MCF 10A (cell line): ENCODE measurements around the gene FLVCR1. TPM values are rescaled to one million over a fixed set of nuclear protein-coding genes. Genes with fewer than 3 reads are reported as not detected.

ENCODE experiments used
- BruUV-seq: library from RNA; stranded (reverse); fragments of 400-500 nt; replicated peaks from 2 replicates; lab custom pipeline; 2021; lab: Mats Ljungman, UMichigan
- CTCF ChIA-PET: fragments of 300-600 bp; sonication (Branson Sonifier 250); formaldehyde crosslinking; extraction: SDS; loops from one replicate; lab custom pipeline; 2021; ENCODE audit warnings: antibody characterized with exemption, inconsistent platforms; lab: Yijun Ruan, JAX
- POLR2A ChIA-PET: fragments of 300-600, 350-650 bp; sonication (Branson Sonifier 250); formaldehyde crosslinking; extraction: SDS; loops from one replicate; lab custom pipeline; 2020; ENCODE audit warnings: antibody characterized with exemption, inconsistent platforms; lab: Yijun Ruan, JAX
- DNase-seq: peaks from one replicate; pipeline ENCODE4 v3.0.0-alpha.2; 2018; ENCODE audit not compliant: unreplicated experiment
- H3K27ac Mint-ChIP-seq: one replicate; pipeline ENCODE4 v1.8.0; 2022; ENCODE audit warnings: mild to moderate bottlenecking, low read depth, mixed read lengths; ENCODE audit not compliant: unreplicated experiment
- H3K27me3 Mint-ChIP-seq: one replicate; pipeline ENCODE4 v1.8.0; 2022; ENCODE audit warnings: mixed read lengths; ENCODE audit not compliant: insufficient read depth, unreplicated experiment
- H3K36me3 Mint-ChIP-seq: one replicate; pipeline ENCODE4 v1.8.0; 2022; ENCODE audit warnings: mild to moderate bottlenecking, moderate library complexity, mixed read lengths; ENCODE audit not compliant: insufficient read depth, unreplicated experiment
- H3K4me1 Mint-ChIP-seq: one replicate; pipeline ENCODE4 v1.8.0; 2022; ENCODE audit warnings: mixed read lengths; ENCODE audit not compliant: insufficient read depth, unreplicated experiment
- H3K4me3 Mint-ChIP-seq: one replicate; pipeline ENCODE4 v1.8.0; 2022; ENCODE audit warnings: mild to moderate bottlenecking, moderate library complexity, mixed read lengths; ENCODE audit not compliant: unreplicated experiment
- H3K9me3 Mint-ChIP-seq: one replicate; pipeline ENCODE4 v1.8.0; 2022; ENCODE audit warnings: mixed read lengths; ENCODE audit not compliant: unreplicated experiment
- intact Hi-C: fragments of 100-400 bp; cut with micrococcal nuclease; formaldehyde crosslinking; loops from 2 replicates; pipeline ENCODE4 v1.14.1; 2022
- total RNA-seq: library from RNA; stranded (reverse); gene quantifications from 2 replicates; pipeline ENCODE4 v1.2.3, GENCODE V29; 2022
- TF ChIP-seq, protein P1 (sequence below): fragments of 200-600 bp; IDR thresholded peaks from one replicate; pipeline ENCODE4 v1.8.0; 2022; ENCODE audit warnings: antibody characterized with exemption, mild to moderate bottlenecking; ENCODE audit not compliant: unreplicated experiment

FLVCR1 gene
- total RNA-seq, 1 experiment from 2014 or later, result 16.5 TPM

DNA sequence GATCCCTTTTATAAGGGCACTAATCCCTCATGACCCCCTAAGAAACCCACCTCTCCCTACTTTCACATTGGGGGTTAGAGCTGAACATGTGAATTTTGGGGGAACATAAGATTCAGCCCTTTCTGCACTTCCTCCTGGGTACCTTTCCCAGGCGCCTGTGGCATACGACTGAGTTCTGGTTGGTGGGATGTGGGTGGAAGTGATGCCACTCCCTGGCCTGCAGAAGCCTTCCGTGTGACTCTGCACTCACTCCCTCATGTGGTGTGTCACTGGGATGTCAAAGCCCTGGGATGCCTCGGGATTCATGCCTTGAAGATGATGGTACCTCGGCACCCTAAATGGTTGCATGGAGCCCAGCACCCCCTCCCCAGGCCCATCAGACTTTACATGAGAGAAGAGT, 63.9 kb downstream of the FLVCR1 start:
- ChIA-PET POLR2A (interaction anchor here (1.2 kb wide), 1 partner anchor 18 kb away, joined by 6 read pairs; no protein-coding TSS in a partner anchor), CTCF (interaction anchor here (0.6 to 2.0 kb wide), 5 partner anchors 20 to 1466 kb away, joined by 3 to 6 read pairs (median 3); no protein-coding TSS in a partner anchor)
- intact Hi-C loops, result no loop called here
- no peaks in the 10 kb centered on the region for H3K36me3 Mint-ChIP-seq
- H3K27me3 Mint-ChIP-seq, result peaks cover 11% of the 10 kb centered on the region
- DNase-seq, result no peak
- no peak overlapping the region for H3K4me3 Mint-ChIP-seq
- no TSS peak for BruUV-seq
- TF ChIP-seq, protein P1, sequence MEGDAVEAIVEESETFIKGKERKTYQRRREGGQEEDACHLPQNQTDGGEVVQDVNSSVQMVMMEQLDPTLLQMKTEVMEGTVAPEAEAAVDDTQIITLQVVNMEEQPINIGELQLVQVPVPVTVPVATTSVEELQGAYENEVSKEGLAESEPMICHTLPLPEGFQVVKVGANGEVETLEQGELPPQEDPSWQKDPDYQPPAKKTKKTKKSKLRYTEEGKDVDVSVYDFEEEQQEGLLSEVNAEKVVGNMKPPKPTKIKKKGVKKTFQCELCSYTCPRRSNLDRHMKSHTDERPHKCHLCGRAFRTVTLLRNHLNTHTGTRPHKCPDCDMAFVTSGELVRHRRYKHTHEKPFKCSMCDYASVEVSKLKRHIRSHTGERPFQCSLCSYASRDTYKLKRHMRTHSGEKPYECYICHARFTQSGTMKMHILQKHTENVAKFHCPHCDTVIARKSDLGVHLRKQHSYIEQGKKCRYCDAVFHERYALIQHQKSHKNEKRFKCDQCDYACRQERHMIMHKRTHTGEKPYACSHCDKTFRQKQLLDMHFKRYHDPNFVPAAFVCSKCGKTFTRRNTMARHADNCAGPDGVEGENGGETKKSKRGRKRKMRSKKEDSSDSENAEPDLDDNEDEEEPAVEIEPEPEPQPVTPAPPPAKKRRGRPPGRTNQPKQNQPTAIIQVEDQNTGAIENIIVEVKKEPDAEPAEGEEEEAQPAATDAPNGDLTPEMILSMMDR, result no peak
- H3K9me3 Mint-ChIP-seq, result no peaks in the 10 kb centered on the region
- H3K4me1 Mint-ChIP-seq, result peaks cover 2% of the 10 kb centered on the region
- no peak overlapping the region for H3K27ac Mint-ChIP-seq

DNA sequence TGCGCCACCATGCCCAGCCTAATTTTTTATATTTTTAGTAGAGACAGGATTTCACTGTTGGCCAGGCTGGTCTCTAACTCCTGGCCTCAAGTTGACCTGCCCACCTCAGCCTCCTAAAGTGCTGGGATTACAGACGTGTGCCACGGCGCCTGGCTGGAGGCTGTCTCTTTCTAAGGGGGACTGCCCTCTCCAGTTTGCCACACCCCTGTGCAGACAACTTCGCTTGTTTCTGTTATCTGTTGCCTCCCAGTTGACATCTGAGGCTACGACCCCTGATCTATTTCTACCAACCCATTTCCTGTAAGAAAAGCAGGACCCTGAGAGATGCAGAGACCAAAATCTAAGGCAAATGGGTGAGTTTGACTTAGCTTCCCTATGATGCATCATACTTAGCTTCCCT, 68.3 kb downstream of the FLVCR1 start:
- ChIA-PET CTCF (interaction anchor here (0.6 kb wide), 3 partner anchors 8 to 313 kb away, joined by 3 to 6 read pairs (median 3); partner anchors contain the start of gene VASH2), POLR2A (interaction anchor here (0.6 kb wide), 1 partner anchor 456 kb away, joined by 3 read pairs; no protein-coding TSS in a partner anchor)
- H3K4me1 Mint-ChIP-seq, result no peaks in the 10 kb centered on the region
- TF ChIP-seq, protein P1, result no peak
- no peak overlapping the region for H3K4me3 Mint-ChIP-seq
- intact Hi-C loops, result no loop called here
- H3K27me3 Mint-ChIP-seq, result peaks cover 11% of the 10 kb centered on the region
- DNase-seq, result no peak
- H3K27ac Mint-ChIP-seq, result no peak overlapping the region
- no peaks in the 10 kb centered on the region for H3K36me3 Mint-ChIP-seq
- no peaks in the 10 kb centered on the region for H3K9me3 Mint-ChIP-seq
- no TSS peak for BruUV-seq

DNA sequence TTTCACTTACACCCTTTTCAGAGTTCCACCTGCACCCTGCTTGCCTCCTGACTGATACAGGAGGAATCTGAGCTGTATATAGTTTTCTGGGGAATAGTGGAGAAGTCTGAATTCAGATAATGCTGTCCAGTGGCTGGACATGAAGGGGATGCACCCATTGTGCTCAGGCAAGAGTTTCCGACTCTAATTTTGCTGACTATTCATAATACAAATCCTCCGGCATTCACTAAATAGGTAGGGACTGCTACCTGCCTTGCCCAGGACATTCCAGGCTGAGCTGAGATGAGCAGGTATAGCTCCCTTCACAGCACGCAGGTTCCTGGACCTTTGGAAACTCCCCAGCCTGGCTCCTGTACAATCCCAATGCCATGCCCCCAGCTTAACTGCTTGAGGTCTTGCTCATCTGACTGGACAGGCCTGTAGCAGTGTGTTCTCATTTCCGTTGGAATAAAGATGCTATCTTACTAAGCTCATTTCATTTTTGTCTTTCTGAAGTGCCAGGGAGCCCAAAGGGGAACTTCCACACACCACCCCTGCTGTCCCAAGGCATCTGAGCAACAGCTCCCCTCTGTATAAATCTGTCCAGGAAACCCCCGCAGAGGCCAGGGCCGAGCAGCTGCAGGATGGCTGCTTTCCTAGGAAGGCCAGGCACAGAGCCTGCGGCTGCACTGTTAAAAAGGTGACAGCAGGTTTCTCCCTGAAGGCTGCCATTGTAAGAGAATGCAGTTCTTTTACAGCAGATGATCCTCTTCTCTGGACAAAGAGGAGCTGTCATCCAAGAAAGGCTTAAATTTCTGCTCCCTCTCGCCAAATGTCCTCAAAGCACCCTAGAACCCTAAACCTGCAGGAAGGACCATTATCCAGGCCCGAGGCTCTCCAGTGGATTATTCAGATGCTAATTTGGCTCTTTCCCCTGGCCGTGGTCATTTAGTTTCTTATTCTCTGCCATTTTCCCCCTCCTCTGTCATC, 70.5 kb downstream of the FLVCR1 start:
- CTCF ChIA-PET, result interaction anchor here (0.6 to 1.1 kb wide), 4 partner anchors 28 to 113 kb away, joined by 3 to 5 read pairs (median 4); no protein-coding TSS in a partner anchor
- Mint-ChIP-seq H3K27me3 (peaks cover 11% of the 10 kb centered on the region), H3K9me3 (no peaks in the 10 kb centered on the region), H3K36me3 (no peaks in the 10 kb centered on the region), H3K27ac (no peak overlapping the region), H3K4me3 (no peak overlapping the region), H3K4me1 (no peaks in the 10 kb centered on the region)
- intact Hi-C loops, result no loop called here
- BruUV-seq, result no TSS peak
- no peak for DNase-seq
- TF ChIP-seq, protein P1, result no peak
- POLR2A ChIA-PET, result interaction anchor here (0.6 to 1.1 kb wide), 5 partner anchors 9 to 137 kb away, joined by 3 to 4 read pairs (median 3); partner anchors contain the start of gene TATDN3
